ENCODE data around the gene METAP2. TPM values are rescaled to one million over a fixed set of nuclear protein-coding genes. Genes with fewer than 3 reads are reported as not detected.
"Not testable (repeated sequence)": the region's sequence is repeated elsewhere in the genome, so short reads cannot be mapped to it uniquely, and the experiment has no call there.

The METAP2 gene
- 101 and 126 TPM in 2 replicates for total RNA-seq
- 52.4 TPM for polyA plus RNA-seq (2012)

- peak; percentile 99 for DNase-seq (ENCODE audit: low read depth)
These were observed at the start of gene METAP2 for GRCh38 chr12:95473884-95474659. TSS of gene METAP2 (plus strand) at chr12:95474152. CDS start at chr12:95474180, 28 bp downstream.

- DNase-seq (ENCODE audit: low read depth) = no peak
These were observed 49.5 kb upstream of the METAP2 start for GRCh38 chr12:95424271-95424994.

GRCh38 chr12:95429172-95429510 is 44.8 kb upstream of the METAP2 start:
- no peak for DNase-seq (ENCODE audit: low read depth)

- DNase-seq (ENCODE audit: low read depth) = no peak
These were observed 42.8 kb upstream of the METAP2 start for GRCh38 chr12:95431120-95431519.

GRCh38 chr12:95435355-95435754 is 38.6 kb upstream of the METAP2 start:
- DNase-seq (ENCODE audit: low read depth) = no peak

GRCh38 chr12:95437565-95437964 is 36.4 kb upstream of the METAP2 start:
- no peak for DNase-seq (ENCODE audit: low read depth)

- DNase-seq (ENCODE audit: low read depth) = no peak
These were observed 34.3 kb upstream of the METAP2 start for GRCh38 chr12:95439461-95440230.

GRCh38 chr12:95440401-95440800 is 33.6 kb upstream of the METAP2 start:
- DNase-seq (ENCODE audit: low read depth) = peak; percentile 17

GRCh38 chr12:95443459-95443858 is 30.5 kb upstream of the METAP2 start:
- DNase-seq (ENCODE audit: low read depth) = no peak

GRCh38 chr12:95445099-95445498 is 28.9 kb upstream of the METAP2 start:
- DNase-seq (ENCODE audit: low read depth) = not testable (repeated sequence)

GRCh38 chr12:95445884-95446505 is 28.0 kb upstream of the METAP2 start:
- no peak for DNase-seq (ENCODE audit: low read depth)

GRCh38 chr12:95446506-95446900 is 27.4 kb upstream of the METAP2 start:
- no peak for DNase-seq (ENCODE audit: low read depth)

- not testable (repeated sequence) for DNase-seq (ENCODE audit: low read depth)
These were observed 24.3 kb upstream of the METAP2 start for GRCh38 chr12:95449656-95450055.

GRCh38 chr12:95452501-95452900 is 21.5 kb upstream of the METAP2 start:
- not testable (repeated sequence) for DNase-seq (ENCODE audit: low read depth)

- DNase-seq (ENCODE audit: low read depth) = peak; percentile 89
These were observed 20.1 kb upstream of the METAP2 start for GRCh38 chr12:95453881-95454280.

- DNase-seq (ENCODE audit: low read depth) = not testable (repeated sequence)
These were observed 19.2 kb upstream of the METAP2 start for GRCh38 chr12:95454780-95455215.

GRCh38 chr12:95457605-95458004 is 16.3 kb upstream of the METAP2 start:
- DNase-seq (ENCODE audit: low read depth) = peak; percentile 35

- no peak for DNase-seq (ENCODE audit: low read depth)
These were observed 15.2 kb upstream of the METAP2 start for GRCh38 chr12:95458761-95459160.

- DNase-seq (ENCODE audit: low read depth) = no peak
These were observed 14.6 kb upstream of the METAP2 start for GRCh38 chr12:95459310-95459709.

- DNase-seq (ENCODE audit: low read depth) = no peak
These were observed 13.8 kb upstream of the METAP2 start for GRCh38 chr12:95460105-95460504.

- no peak for DNase-seq (ENCODE audit: low read depth)
These were observed 13.1 kb upstream of the METAP2 start for GRCh38 chr12:95460896-95461295.

Data from myocyte (in vitro differentiated cells).